ENCODE measurements around the gene CYP26A1. TPM values are rescaled to one million over a fixed set of nuclear protein-coding genes. Genes with fewer than 3 reads are reported as not detected.

Gene CYP26A1
- total RNA-seq, result under 1 TPM in 1 of 2 donors, not detected in 1; 0.21 TPM
- polyA plus RNA-seq (ENCODE audit: insufficient read length in 6 of 6), result under 1 TPM in 2 of 6 donors, not detected in 4; 0.14 to 0.31 TPM
- long read RNA-seq, donor 1, result 0 reads
- long read RNA-seq, donor 2, result 0 reads
- long read RNA-seq, donor 3, result 0 reads
- long read RNA-seq, donor 4, result 0 reads
- long read RNA-seq, donor 5, result 0 reads
- long read RNA-seq, donor 6, result 0 reads
- long read RNA-seq, donor 7, result 0 reads
- long read RNA-seq, donor 8, result 0 reads
- long read RNA-seq, donor 9, result 0 reads
- long read RNA-seq, donor 10, result 0 reads
- long read RNA-seq, donor 11, result 0 reads
- long read RNA-seq, donor 12, result 0 reads

DNA sequence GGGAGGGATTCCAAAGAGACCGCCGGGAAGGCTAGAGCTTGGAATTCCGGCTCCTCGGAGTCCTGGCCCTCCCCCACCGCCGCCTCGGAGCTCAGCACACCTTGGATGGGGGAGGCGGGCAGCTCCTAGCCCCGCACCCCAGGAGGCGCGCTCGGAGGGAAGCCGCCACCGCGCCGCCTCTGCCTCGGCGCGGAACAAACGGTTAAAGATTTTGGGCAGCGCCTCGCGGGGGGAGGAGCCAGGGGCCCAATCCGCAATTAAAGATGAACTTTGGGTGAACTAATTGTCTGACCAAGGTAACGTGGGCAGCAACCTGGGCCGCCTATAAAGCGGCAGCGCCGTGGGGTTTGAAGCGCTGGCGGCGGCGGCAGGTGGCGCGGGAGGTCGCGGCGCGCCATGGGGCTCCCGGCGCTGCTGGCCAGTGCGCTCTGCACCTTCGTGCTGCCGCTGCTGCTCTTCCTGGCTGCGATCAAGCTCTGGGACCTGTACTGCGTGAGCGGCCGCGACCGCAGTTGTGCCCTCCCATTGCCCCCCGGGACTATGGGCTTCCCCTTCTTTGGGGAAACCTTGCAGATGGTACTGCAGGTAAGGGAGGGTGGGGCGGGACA is at the start of gene CYP26A1:
Gene CYP26A1 (plus strand): TSS at position 355 of the 608 bp plus-strand sequence. CDS start 42 bp downstream, at position 397.
- intact Hi-C loops (cut with DNase I), result no loop called here
- Histone ChIP-seq H3K4me3 (peak within 1 kb of the TSS; percentile 2 to 23), H3K27ac (no peak within 1 kb of the TSS), H3K36me3 (no peaks in the 10 kb centered on the region), H3K9me3 (no peaks in the 10 kb centered on the region), H3K4me1 (peaks cover 22 to 41% of the 10 kb centered on the region in 2 donors), H3K27me3 (peaks cover 70 to 100% of the 10 kb centered on the region in 2 donors)
- DNase-seq, result peak in 1 of 4 donors; percentile 62
- ATAC-seq, result no peak
- TF ChIP-seq, protein P1, sequence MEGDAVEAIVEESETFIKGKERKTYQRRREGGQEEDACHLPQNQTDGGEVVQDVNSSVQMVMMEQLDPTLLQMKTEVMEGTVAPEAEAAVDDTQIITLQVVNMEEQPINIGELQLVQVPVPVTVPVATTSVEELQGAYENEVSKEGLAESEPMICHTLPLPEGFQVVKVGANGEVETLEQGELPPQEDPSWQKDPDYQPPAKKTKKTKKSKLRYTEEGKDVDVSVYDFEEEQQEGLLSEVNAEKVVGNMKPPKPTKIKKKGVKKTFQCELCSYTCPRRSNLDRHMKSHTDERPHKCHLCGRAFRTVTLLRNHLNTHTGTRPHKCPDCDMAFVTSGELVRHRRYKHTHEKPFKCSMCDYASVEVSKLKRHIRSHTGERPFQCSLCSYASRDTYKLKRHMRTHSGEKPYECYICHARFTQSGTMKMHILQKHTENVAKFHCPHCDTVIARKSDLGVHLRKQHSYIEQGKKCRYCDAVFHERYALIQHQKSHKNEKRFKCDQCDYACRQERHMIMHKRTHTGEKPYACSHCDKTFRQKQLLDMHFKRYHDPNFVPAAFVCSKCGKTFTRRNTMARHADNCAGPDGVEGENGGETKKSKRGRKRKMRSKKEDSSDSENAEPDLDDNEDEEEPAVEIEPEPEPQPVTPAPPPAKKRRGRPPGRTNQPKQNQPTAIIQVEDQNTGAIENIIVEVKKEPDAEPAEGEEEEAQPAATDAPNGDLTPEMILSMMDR (IDR thresholded peaks at IDR 0.05), result no peak

GRCh38 chr10:93026072-93026471 is 47.6 kb upstream of the CYP26A1 start:
- intact Hi-C loops (cut with DNase I), result no loop called here
- H3K4me1 ChIP-seq, result no peaks in the 10 kb centered on the region

DNA sequence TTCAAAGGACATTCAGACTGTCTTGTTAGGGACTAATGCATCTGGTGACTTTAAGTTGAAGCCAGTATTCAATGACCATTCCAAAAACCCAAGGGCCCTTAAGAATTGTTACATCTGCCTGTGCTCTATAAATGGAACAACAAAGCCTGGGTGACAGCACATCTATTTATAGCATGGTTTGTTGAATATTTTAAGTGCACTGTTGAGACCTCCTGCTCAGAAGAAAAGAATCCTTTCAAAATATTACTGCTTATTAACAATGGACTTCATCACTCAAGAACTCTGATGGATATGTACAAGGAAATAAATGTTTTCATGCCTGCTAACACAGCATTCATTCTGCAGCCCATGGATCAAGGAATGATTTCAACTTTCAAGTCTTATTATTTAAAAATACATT is 46.2 kb upstream of the CYP26A1 start:
- TF ChIP-seq, protein P1 (IDR thresholded peaks at IDR 0.05), result no peak
- no peaks in the 10 kb centered on the region for H3K27me3 ChIP-seq
- H3K27ac ChIP-seq, result no peak overlapping the region
- intact Hi-C loops (cut with DNase I), result no loop called here
- H3K9me3 ChIP-seq, result no peaks in the 10 kb centered on the region
- no peak for DNase-seq
- no peak for ATAC-seq
- no peak overlapping the region for H3K4me3 ChIP-seq
- H3K4me1 ChIP-seq, result no peaks in the 10 kb centered on the region
- peaks cover 0 to 21% of the 10 kb centered on the region in 2 donors for H3K36me3 ChIP-seq

More at GRCh38 chr10:93026072-93026471, 47.6 kb upstream of the CYP26A1 start:
- Histone ChIP-seq H3K27ac (no peak overlapping the region), H3K36me3 (peaks cover 0 to 23% of the 10 kb centered on the region in 2 donors), H3K4me3 (no peak overlapping the region), H3K27me3 (no peaks in the 10 kb centered on the region), H3K9me3 (no peaks in the 10 kb centered on the region)
- ATAC-seq, result no peak
- TF ChIP-seq, protein P1 (IDR thresholded peaks at IDR 0.05), result no peak
- no peak for DNase-seq

GRCh38 chr10:93028883-93029282 is 44.8 kb upstream of the CYP26A1 start:
- intact Hi-C loops (cut with DNase I), result no loop called here
- TF ChIP-seq, protein P1 (IDR thresholded peaks at IDR 0.05), result no peak
- Histone ChIP-seq H3K27me3 (no peaks in the 10 kb centered on the region), H3K4me1 (no peaks in the 10 kb centered on the region), H3K9me3 (no peaks in the 10 kb centered on the region), H3K27ac (no peak overlapping the region), H3K4me3 (no peak overlapping the region), H3K36me3 (peaks cover 0 to 21% of the 10 kb centered on the region in 2 donors)
- DNase-seq (no peak), ATAC-seq (no peak)

DNA sequence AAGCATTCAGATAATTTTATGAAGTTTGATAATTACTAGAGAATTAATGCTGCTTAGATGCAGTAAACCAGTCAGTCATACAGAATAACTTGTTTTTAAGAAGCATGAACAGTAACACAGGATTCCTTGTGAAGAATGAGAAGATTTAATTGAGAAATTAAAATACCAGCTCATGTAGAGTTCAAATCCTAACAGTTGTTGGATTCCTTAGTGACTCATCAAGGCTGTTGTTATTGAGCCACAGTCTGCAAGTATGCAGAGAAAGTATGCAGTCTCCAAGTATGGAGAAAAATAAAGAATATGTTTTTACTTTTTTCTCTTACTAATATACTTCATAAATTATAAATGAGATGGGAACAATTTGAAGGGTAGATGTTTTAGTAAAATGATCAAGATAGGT is 43.3 kb upstream of the CYP26A1 start:
- Histone ChIP-seq H3K27me3 (no peaks in the 10 kb centered on the region), H3K36me3 (peaks cover 0 to 21% of the 10 kb centered on the region in 2 donors), H3K4me1 (no peaks in the 10 kb centered on the region), H3K4me3 (no peak overlapping the region), H3K9me3 (no peaks in the 10 kb centered on the region), H3K27ac (no peak overlapping the region)
- DNase-seq, result no peak
- ATAC-seq, result peak; percentile 82
- TF ChIP-seq, protein P1 (IDR thresholded peaks at IDR 0.05), result no peak
- intact Hi-C loops (cut with DNase I), result no loop called here

Data from left lung (tissue), 14 donors.